ENCODE data around the gene COG2.

DNA sequence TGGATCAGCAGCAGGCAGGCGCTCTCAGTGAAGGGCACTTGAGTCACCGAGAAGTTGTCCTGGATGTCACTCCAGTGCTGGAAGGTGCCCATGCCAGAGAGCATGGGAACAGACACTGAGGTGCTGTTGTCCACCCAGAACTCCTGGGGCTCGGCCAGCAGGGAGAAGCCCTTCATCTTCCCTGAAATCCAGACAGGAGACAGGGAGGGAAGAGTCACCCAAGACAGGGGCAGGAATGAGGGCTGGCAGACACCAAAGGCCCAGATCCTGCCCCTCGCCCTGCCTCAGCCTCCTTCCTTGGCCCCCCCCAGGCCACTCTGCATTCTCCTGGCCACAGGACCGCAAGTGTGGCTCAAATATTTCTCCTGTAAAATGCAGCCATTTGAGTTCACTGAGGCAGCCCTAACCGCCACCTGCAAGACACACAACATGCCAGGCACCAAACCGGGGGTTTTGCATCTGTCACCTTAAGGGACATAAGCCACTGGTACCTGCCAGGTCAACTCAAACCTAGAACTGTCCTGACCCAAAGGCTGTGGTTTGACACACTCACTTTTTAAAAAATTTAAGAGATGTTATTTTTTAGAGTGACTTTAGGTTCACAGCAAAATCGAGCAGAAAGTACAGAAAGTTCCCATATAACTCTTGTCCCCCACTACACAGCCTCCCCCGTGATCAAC, 63.9 kb downstream of the COG2 start:
- TF ChIP-seq, protein P1, sequence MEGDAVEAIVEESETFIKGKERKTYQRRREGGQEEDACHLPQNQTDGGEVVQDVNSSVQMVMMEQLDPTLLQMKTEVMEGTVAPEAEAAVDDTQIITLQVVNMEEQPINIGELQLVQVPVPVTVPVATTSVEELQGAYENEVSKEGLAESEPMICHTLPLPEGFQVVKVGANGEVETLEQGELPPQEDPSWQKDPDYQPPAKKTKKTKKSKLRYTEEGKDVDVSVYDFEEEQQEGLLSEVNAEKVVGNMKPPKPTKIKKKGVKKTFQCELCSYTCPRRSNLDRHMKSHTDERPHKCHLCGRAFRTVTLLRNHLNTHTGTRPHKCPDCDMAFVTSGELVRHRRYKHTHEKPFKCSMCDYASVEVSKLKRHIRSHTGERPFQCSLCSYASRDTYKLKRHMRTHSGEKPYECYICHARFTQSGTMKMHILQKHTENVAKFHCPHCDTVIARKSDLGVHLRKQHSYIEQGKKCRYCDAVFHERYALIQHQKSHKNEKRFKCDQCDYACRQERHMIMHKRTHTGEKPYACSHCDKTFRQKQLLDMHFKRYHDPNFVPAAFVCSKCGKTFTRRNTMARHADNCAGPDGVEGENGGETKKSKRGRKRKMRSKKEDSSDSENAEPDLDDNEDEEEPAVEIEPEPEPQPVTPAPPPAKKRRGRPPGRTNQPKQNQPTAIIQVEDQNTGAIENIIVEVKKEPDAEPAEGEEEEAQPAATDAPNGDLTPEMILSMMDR (IDR thresholded peaks at IDR 0.05): no peak
- TF ChIP-seq POLR2AphosphoS5 (IDR thresholded peaks at IDR 0.05): no peak
- no peak for TF ChIP-seq POLR2A (IDR thresholded peaks at IDR 0.05)
- TF ChIP-seq EP300 (IDR thresholded peaks at IDR 0.05): no peak
